ENCODE data around the gene CEP152.

- TF ChIP-seq ZFP91 (CRISPR knock-in tag; IDR thresholded peaks at IDR 0.05) (no peak), YBX1 (IDR thresholded peaks at IDR 0.05) (no peak), RBM17 (IDR thresholded peaks at IDR 0.05; ENCODE audit: borderline replicate concordance, low read depth, low read length) (no peak), RBM15 (IDR thresholded peaks at IDR 0.05; ENCODE audit: insufficient read depth, low read length) (no peak), KDM1A (IDR thresholded peaks at IDR 0.05) (no peak), ZBTB40 (IDR thresholded peaks at IDR 0.05) (no peak), ZBTB40 (CRISPR knock-in tag; IDR thresholded peaks at IDR 0.05) (no peak), NBN (IDR thresholded peaks at IDR 0.05; ENCODE audit: low read depth) (no peak), MYC (IDR thresholded peaks at IDR 0.05; ENCODE audit: low read depth, low read length) (no peak), MYC (CRISPR knock-in tag; IDR thresholded peaks at IDR 0.05; ENCODE audit: borderline replicate concordance, low read depth) (no peak)
Measured at GRCh38 chr15:48702569-48703236, 108.2 kb downstream of the CEP152 start.
